Gastrocnemius medialis (tissue), 4 donors: ENCODE data around the gene EPB41L5. TPM values are rescaled to one million over a fixed set of nuclear protein-coding genes. Genes with fewer than 3 reads are reported as not detected.

Experiments
- ATAC-seq, 2 donors: fragments of 150-250 bp; one replicate each; pipeline ENCODE4 v1.9.1; 2016
- DNase-seq, 2 donors: peaks; one replicate each; pipeline ENCODE4 v3.0.0-alpha.2; 2019
- H3K27ac ChIP-seq, 4 donors: fragments of 200-600 bp; sonication (generic); 1 replicate in 1 of 4; 2 replicates in 3 of 4; pipeline ENCODE4 v1.5.1; 2016 to 2018; ENCODE audit warnings: mild to moderate bottlenecking in 2 of 4, moderate library complexity in 1 of 4
- H3K27me3 ChIP-seq, 3 donors: fragments of 200-600 bp; sonication (generic) in 2 of 3; 1 replicate in 1 of 3; 2 replicates in 2 of 3; pipeline versions ENCODE4 v1.5.1 to v1.6.0; 2016 to 2019; ENCODE audit warnings: mild to moderate bottlenecking in 1 of 3, moderate library complexity in 1 of 3
- H3K36me3 ChIP-seq, 2 donors: fragments of 200-600 bp; sonication (generic) in 1 of 2; one replicate each; pipeline ENCODE4 v1.5.1; 2017 to 2018
- H3K4me1 ChIP-seq, 2 donors: fragments of 200-600 bp; sonication (generic) in 1 of 2; one replicate each; pipeline ENCODE4 v1.5.1; 2016 to 2017; ENCODE audit warnings: mild to moderate bottlenecking in 2 of 2
- H3K4me3 ChIP-seq, 4 donors: fragments of 200-600 bp; sonication (generic) in 3 of 4; 1 replicate in 1 of 4; 2 replicates in 3 of 4; pipeline ENCODE4 v1.5.1; 2016 to 2019; ENCODE audit warnings: mild to moderate bottlenecking in 2 of 4
- H3K9me3 ChIP-seq, 3 donors: fragments of 200-600 bp; sonication (generic) in 2 of 3; 1 replicate in 1 of 3; 2 replicates in 2 of 3; pipeline ENCODE4 v1.5.1; 2016 to 2019
- POLR2A ChIP-seq, 2 donors: fragments of 450-650 bp; IDR thresholded peaks; one replicate each; pipeline ENCODE4 v1.6.1; 2017; ENCODE audit warnings: antibody characterized with exemption in 2 of 2, mild to moderate bottlenecking in 2 of 2, moderate library complexity in 2 of 2
- in situ Hi-C, 4 donors: fragments of 200-750 bp; cut with MboI; loops; one replicate each; pipeline versions ENCODE4 v1.15.0 to v1.8.0; 2017; ENCODE audit warnings: low sequenced_read_pairs in 4 of 4
- intact Hi-C: fragments of 100-400 bp; cut with DNase I; formaldehyde crosslinking; loops from one replicate; pipeline ENCODE4 v1.15.1; 2023; ENCODE audit warnings: low total_unique reads
- total RNA-seq, 4 donors: library from RNA; depleted of rRNA; stranded (reverse); fragments of >200 nt; gene quantifications; one replicate each; pipeline versions ENCODE4 v1.1.0 to v1.2.3, GENCODE V29; 2016
- TF ChIP-seq, protein P1 (sequence below), 5 experiments: fragments of 450-650 bp in 3 of 5; fragments of 200-600 bp in 2 of 5; sonication (generic) in 2 of 5; IDR thresholded peaks in 4 of 5; conservative IDR thresholded peaks in 1 of 5; 1 replicate in 4 of 5; 2 replicates in 1 of 5; pipeline ENCODE4 v1.5.1; 2016 to 2019; ENCODE audit warnings: antibody characterized with exemption in 5 of 5, mild to moderate bottlenecking in 3 of 5, moderate library complexity in 3 of 5

The EPB41L5 gene
- total RNA-seq, 4 donors from 2014 or later = 8.3 to 41.1 (median 12.7) TPM

DNA sequence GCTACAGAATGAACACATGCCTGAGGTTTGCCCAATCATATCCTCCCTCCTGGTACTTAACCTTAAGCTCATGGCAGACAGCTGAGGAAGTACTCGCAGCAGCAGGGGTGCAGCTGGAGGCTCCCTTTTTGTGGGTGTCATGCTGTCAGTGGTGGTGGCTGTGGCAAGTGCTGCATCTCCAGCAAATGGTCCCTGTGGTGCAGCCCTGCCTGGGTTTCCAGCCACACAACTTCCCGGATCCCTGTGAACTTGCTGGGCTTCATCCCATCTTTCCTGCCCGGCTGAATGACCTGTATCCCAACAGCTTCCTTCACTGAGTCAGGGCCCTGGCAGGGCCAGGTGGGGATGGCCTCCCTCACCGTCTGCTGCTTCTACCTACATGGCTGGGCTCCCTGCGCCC is 205.3 kb downstream of the EPB41L5 start:
- Histone ChIP-seq H3K4me1 (peaks cover 18 to 20% of the 10 kb centered on the region in 2 donors), H3K27ac (no peak overlapping the region), H3K27me3 (no peaks in the 10 kb centered on the region), H3K9me3 (no peaks in the 10 kb centered on the region), H3K36me3 (peaks cover 0 to 13% of the 10 kb centered on the region in 2 donors), H3K4me3 (no peak overlapping the region)
- no peak for DNase-seq
- ATAC-seq = no peak
- intact Hi-C loops = no loop called here
- TF ChIP-seq, protein P1, sequence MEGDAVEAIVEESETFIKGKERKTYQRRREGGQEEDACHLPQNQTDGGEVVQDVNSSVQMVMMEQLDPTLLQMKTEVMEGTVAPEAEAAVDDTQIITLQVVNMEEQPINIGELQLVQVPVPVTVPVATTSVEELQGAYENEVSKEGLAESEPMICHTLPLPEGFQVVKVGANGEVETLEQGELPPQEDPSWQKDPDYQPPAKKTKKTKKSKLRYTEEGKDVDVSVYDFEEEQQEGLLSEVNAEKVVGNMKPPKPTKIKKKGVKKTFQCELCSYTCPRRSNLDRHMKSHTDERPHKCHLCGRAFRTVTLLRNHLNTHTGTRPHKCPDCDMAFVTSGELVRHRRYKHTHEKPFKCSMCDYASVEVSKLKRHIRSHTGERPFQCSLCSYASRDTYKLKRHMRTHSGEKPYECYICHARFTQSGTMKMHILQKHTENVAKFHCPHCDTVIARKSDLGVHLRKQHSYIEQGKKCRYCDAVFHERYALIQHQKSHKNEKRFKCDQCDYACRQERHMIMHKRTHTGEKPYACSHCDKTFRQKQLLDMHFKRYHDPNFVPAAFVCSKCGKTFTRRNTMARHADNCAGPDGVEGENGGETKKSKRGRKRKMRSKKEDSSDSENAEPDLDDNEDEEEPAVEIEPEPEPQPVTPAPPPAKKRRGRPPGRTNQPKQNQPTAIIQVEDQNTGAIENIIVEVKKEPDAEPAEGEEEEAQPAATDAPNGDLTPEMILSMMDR (IDR thresholded peaks at IDR 0.05 in 4 of 5, conservative IDR thresholded peaks at IDR 0.05 in 1 of 5) = no peak
- no peak for TF ChIP-seq POLR2A (IDR thresholded peaks at IDR 0.05)
- in situ Hi-C loops = no loop called here

DNA sequence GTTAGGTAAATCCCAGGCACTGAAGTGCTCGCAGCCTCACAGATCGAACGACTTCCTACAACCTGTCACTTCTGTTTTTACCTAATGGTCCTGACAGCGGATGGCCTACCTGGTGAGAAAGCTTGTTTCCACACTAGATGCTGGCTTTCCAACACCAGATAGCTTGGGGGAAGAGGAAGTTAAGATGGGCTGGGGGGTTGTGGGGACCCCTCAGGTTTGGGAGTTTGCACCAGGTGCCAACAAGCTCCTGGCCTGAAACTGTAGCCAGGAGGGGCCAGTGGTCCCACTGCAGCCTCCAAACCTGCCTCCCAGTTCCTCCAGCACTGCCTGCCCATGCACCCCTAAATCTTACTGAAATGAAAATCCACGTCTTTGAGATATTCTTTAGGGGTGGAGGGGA is 206.4 kb downstream of the EPB41L5 start:
- no peak for ATAC-seq
- H3K9me3 ChIP-seq = no peaks in the 10 kb centered on the region
- intact Hi-C loops = no loop called here
- no peak overlapping the region for H3K27ac ChIP-seq
- H3K4me1 ChIP-seq = peaks cover 25% of the 10 kb centered on the region in 2 donors
- no peaks in the 10 kb centered on the region for H3K27me3 ChIP-seq
- DNase-seq = no peak
- TF ChIP-seq, protein P1 (IDR thresholded peaks at IDR 0.05 in 4 of 5, conservative IDR thresholded peaks at IDR 0.05 in 1 of 5) = no peak
- no peak for TF ChIP-seq POLR2A (IDR thresholded peaks at IDR 0.05)
- in situ Hi-C loops = no loop called here
- H3K36me3 ChIP-seq = peaks cover 0 to 13% of the 10 kb centered on the region in 2 donors
- H3K4me3 ChIP-seq = no peak overlapping the region

DNA sequence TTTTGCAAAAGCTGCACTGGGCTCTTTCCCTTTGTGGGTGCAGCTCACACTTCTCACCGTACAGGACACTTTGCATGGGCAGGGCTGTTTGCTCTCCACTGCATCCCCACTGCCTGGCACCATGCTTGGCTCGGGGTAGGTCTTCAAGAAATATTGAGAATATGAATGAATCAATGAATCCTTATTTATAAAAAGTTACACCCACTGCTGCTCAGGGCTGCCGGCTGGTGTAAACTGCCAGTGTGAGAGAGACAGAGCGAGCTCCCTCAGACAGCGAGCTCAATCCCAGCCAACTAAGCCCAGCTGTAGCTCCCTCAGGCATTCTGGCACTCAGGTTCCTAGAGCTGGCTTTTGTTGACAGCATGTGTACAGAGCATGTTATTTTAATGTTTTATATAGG is 206.9 kb downstream of the EPB41L5 start:
- TF ChIP-seq, protein P1 (IDR thresholded peaks at IDR 0.05 in 4 of 5, conservative IDR thresholded peaks at IDR 0.05 in 1 of 5) = no peak
- TF ChIP-seq POLR2A (IDR thresholded peaks at IDR 0.05) = no peak
- Histone ChIP-seq H3K4me1 (peaks cover 25% of the 10 kb centered on the region in 2 donors), H3K36me3 (peaks cover 0 to 13% of the 10 kb centered on the region in 2 donors), H3K27ac (peak overlapping the region in 1 of 4 donors; percentile 6), H3K4me3 (no peak overlapping the region), H3K9me3 (no peaks in the 10 kb centered on the region), H3K27me3 (no peaks in the 10 kb centered on the region)
- DNase-seq = no peak
- intact Hi-C loops = loop anchor here (5.0 to 10.0 kb wide), 3 partner anchors 93 to 462 kb away; partner anchors contain the start of gene PTPN4
- in situ Hi-C loops = no loop called here
- no peak for ATAC-seq

DNA sequence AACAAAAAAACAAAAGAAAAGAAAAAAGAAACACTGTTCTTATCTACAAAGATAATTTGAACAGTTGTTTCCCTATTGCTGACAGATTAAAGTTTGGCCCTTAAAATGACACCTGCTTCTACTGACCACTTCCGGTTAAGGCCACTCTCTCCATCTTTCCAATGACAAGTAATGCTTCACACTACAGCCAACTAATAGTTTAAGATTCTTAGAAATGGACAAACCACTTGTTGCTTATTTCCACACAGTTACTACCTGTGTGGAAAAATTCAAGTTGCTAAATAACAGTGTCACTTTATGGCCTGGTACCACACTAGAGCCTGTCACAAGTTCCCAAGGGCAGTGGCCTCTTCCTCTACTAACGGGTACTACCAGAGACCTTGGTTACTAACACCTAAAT is 207.9 kb downstream of the EPB41L5 start:
- Histone ChIP-seq H3K36me3 (peaks cover 0 to 13% of the 10 kb centered on the region in 2 donors), H3K9me3 (no peaks in the 10 kb centered on the region), H3K27me3 (no peaks in the 10 kb centered on the region), H3K4me3 (no peak overlapping the region), H3K4me1 (peaks cover 25% of the 10 kb centered on the region in 2 donors), H3K27ac (peak overlapping the region in 2 of 4 donors; percentile 7 to 16)
- DNase-seq (no peak), ATAC-seq (no peak)
- TF ChIP-seq, protein P1 (IDR thresholded peaks at IDR 0.05 in 4 of 5, conservative IDR thresholded peaks at IDR 0.05 in 1 of 5) = no peak
- TF ChIP-seq POLR2A (IDR thresholded peaks at IDR 0.05) = no peak
- intact Hi-C loops (loop anchor here (5.0 to 10.0 kb wide), 3 partner anchors 92 to 463 kb away; partner anchors contain the start of gene PTPN4), in situ Hi-C loops (no loop called here)

DNA sequence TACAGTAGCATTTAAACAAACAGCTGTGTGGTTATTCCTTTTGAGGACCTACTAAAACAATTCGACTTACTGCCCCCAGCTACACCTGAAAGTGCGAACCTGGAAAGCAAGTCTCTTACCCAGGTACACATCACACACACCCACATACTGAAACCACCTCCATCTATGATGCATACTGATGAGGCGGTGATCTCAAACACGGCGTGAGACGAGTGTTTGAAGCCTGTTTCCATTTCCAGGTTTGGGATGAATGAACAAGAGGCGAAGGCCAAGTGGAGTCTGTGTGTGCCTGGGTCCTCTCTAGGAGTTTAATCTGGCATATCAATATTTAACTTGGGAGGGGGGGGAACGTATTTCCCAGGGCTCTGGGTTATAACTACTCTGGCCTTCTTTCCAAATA is 208.7 kb downstream of the EPB41L5 start:
- peak overlapping the region in 1 of 4 donors; percentile 90 for H3K27ac ChIP-seq
- DNase-seq (peak in 1 of 2 donors; percentile 1), ATAC-seq (no peak)
- in situ Hi-C loops = no loop called here
- H3K36me3 ChIP-seq = peaks cover 0 to 13% of the 10 kb centered on the region in 2 donors
- intact Hi-C loops = loop anchor here (5.0 to 10.0 kb wide), 3 partner anchors 91 to 464 kb away; partner anchors contain the start of gene PTPN4
- no peaks in the 10 kb centered on the region for H3K27me3 ChIP-seq
- peaks cover 25% of the 10 kb centered on the region in 2 donors for H3K4me1 ChIP-seq
- peak overlapping the region in 1 of 4 donors; percentile 16 for H3K4me3 ChIP-seq
- TF ChIP-seq POLR2A (IDR thresholded peaks at IDR 0.05) = no peak
- TF ChIP-seq, protein P1 (IDR thresholded peaks at IDR 0.05 in 4 of 5, conservative IDR thresholded peaks at IDR 0.05 in 1 of 5) = no peak
- no peaks in the 10 kb centered on the region for H3K9me3 ChIP-seq
